Vagina (tissue), 2 donors: ENCODE data around the gene TECTB.

Source experiments
- POLR2A ChIP-seq, 2 donors: fragments of 450-650 bp; IDR thresholded peaks; one replicate each; pipeline ENCODE4 v1.6.1; 2017; ENCODE audit warnings: antibody characterized with exemption in 2 of 2, mild to moderate bottlenecking in 2 of 2, moderate library complexity in 2 of 2
- POLR2AphosphoS5 ChIP-seq, 2 donors: sonication (generic); formaldehyde crosslinking; IDR thresholded peaks; one replicate each; pipeline ENCODE4 v1.9.0; 2017; ENCODE audit warnings: antibody characterized with exemption in 2 of 2, mild to moderate bottlenecking in 2 of 2, low read depth in 1 of 2; ENCODE audit not compliant: insufficient read depth in 1 of 2
- TF ChIP-seq, protein P1 (sequence below), 3 experiments: fragments of 450-650 bp in 2 of 3; fragments of 200-600 bp in 1 of 3; sonication (generic) in 1 of 3; IDR thresholded peaks; one replicate each; pipeline ENCODE4 v1.5.1; 2017 to 2019; ENCODE audit warnings: antibody characterized with exemption in 3 of 3, mild to moderate bottlenecking in 2 of 3, moderate library complexity in 2 of 3

DNA sequence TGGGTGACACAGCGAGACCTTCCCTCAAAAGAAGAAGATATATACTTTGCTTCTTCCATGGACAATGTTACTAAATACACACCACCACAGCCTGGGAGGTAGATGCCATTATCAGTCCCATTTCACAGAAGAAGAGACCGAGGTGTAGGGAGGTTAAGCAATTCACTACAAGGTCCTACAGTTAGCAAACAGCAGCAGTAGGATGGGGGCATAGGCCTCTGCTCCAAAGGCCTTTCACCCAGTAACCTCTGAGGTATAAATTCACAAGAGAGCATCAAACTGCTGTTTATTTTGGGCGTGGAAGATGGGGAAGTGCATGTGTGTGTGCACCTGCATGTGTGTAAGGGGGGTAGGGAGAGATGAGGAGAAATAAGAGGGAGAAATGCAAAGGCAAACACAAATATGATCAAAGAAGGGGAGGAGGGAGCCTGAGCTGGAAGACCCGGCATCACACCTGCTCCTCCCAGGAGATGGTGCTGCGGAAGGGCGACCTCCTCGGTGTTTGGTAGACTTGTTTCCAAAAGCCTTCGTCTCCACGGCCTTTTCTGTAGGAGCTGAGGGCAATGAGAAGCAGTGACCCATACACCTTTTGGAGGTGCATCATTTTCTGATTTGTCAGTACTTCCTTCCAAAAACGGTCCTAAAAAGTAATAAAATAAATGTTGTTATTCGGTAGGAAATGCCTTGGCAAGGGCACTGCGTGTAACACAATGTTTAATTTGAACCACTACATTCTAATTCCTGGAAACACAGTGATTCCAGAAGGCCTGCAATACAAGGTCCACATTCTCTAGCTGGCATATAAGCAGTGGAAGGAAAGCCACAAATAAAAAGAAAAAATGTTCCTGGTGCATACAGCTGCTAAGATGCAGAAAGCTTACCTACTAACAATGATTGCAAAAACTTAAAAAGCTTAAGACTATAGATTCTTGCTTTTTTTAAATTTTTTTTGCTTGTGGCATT is 64.8 kb downstream of the TECTB start:
- TF ChIP-seq, protein P1, sequence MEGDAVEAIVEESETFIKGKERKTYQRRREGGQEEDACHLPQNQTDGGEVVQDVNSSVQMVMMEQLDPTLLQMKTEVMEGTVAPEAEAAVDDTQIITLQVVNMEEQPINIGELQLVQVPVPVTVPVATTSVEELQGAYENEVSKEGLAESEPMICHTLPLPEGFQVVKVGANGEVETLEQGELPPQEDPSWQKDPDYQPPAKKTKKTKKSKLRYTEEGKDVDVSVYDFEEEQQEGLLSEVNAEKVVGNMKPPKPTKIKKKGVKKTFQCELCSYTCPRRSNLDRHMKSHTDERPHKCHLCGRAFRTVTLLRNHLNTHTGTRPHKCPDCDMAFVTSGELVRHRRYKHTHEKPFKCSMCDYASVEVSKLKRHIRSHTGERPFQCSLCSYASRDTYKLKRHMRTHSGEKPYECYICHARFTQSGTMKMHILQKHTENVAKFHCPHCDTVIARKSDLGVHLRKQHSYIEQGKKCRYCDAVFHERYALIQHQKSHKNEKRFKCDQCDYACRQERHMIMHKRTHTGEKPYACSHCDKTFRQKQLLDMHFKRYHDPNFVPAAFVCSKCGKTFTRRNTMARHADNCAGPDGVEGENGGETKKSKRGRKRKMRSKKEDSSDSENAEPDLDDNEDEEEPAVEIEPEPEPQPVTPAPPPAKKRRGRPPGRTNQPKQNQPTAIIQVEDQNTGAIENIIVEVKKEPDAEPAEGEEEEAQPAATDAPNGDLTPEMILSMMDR (IDR thresholded peaks at IDR 0.05): no peak
- no peak for TF ChIP-seq POLR2A (IDR thresholded peaks at IDR 0.05)
- no peak for TF ChIP-seq POLR2AphosphoS5 (IDR thresholded peaks at IDR 0.05; ENCODE audit: insufficient read depth in 1 of 2, low read depth in 1 of 2)
